A673 (cell line): ENCODE measurements around the gene ABCG1. TPM values are rescaled to one million over a fixed set of nuclear protein-coding genes. Genes with fewer than 3 reads are reported as not detected.

Experiments
- BruUV-seq: library from RNA; stranded (reverse); fragments of 400-500 nt; replicated peaks from 2 replicates; lab custom pipeline; 2021; lab: Mats Ljungman, UMichigan
- CTCF ChIA-PET: fragments of 300-600 bp; sonication (Branson Sonifier 250); formaldehyde crosslinking; loops from one replicate; lab custom pipeline; 2022; ENCODE audit warnings: antibody characterized with exemption; lab: Charles Lee
- POLR2A ChIA-PET: fragments of 300-600 bp; sonication (Branson Sonifier 250); formaldehyde crosslinking; loops from one replicate; lab custom pipeline; 2022; ENCODE audit warnings: antibody characterized with exemption; ENCODE audit not compliant: low non-redundant PET; lab: Charles Lee
- DNase-seq: peaks from one replicate; pipeline ENCODE4 v3.0.0-alpha.2; 2015; ENCODE audit warnings: low spot score
- H3K27ac ChIP-seq: fragments of 200-600 bp; sonication (generic); 2 replicates; pipeline ENCODE4 v1.5.1; 2016; ENCODE audit warnings: mixed run types, low read depth, mild to moderate bottlenecking, mixed read lengths, antibody characterized with exemption, low read length; ENCODE audit not compliant: poor library complexity, severe bottlenecking
- H3K27me3 ChIP-seq: fragments of 200-600 bp; sonication (generic); replicated peaks from 2 replicates; pipeline ENCODE4 v1.6.1; 2017; ENCODE audit warnings: mixed run types, low read depth, mild to moderate bottlenecking, mixed read lengths, antibody characterized with exemption, low read length; ENCODE audit not compliant: insufficient read depth, poor library complexity
- H3K36me3 ChIP-seq: fragments of 200-600 bp; sonication (generic); 2 replicates; pipeline ENCODE4 v1.6.1; 2016; ENCODE audit warnings: mixed run types, mild to moderate bottlenecking, mixed read lengths, antibody characterized with exemption, low read length; ENCODE audit not compliant: insufficient read depth, poor library complexity, severe bottlenecking
- H3K4me1 ChIP-seq: fragments of 200-600 bp; sonication (generic); 2 replicates; pipeline ENCODE4 v1.6.1; 2017; ENCODE audit warnings: mixed run types, mild to moderate bottlenecking, mixed read lengths, antibody characterized with exemption, low read length; ENCODE audit not compliant: insufficient read depth, poor library complexity, severe bottlenecking
- H3K4me3 ChIP-seq: fragments of 200-600 bp; sonication (generic); 2 replicates; pipeline ENCODE4 v1.5.1; 2016; ENCODE audit warnings: low read depth, mixed run types, mild to moderate bottlenecking, mixed read lengths, low read length; ENCODE audit not compliant: poor library complexity, severe bottlenecking
- H3K9me3 ChIP-seq: fragments of 200-600 bp; sonication (generic); 2 replicates; pipeline ENCODE4 v1.6.1; 2016; ENCODE audit warnings: mixed run types, low read depth, mild to moderate bottlenecking, mixed read lengths, antibody characterized with exemption, low read length; ENCODE audit not compliant: poor library complexity, severe bottlenecking
- EZH2 ChIP-seq: fragments of 200-600 bp; sonication (generic); IDR thresholded peaks from 2 replicates; pipeline ENCODE4 v1.6.1; 2017; ENCODE audit warnings: borderline replicate concordance, low read depth, mild to moderate bottlenecking, mixed read lengths, antibody characterized with exemption, low read length; ENCODE audit not compliant: poor library complexity, severe bottlenecking
- intact Hi-C: fragments of 100-400 bp; cut with micrococcal nuclease; formaldehyde crosslinking; loops from one replicate; pipeline ENCODE4 v1.10.0; 2022; ENCODE audit not compliant: unreplicated experiment
- total RNA-seq: library from RNA; stranded (reverse); gene quantifications from 2 replicates; pipeline ENCODE4 v1.2.3, GENCODE V29; 2021
- TF ChIP-seq, protein P1 (sequence below): fragments of 300-800, 200-600 bp; sonication (generic); conservative IDR thresholded peaks from 2 replicates; pipeline ENCODE4 v1.5.1; 2017; ENCODE audit warnings: low read depth, mild to moderate bottlenecking, antibody characterized with exemption, low read length, moderate library complexity, mixed read lengths

ABCG1 gene
- total RNA-seq, 1 experiment from 2014 or later = 3.4 TPM

GRCh38 chr21:42212266-42212665 lies 6.7 kb upstream of the ABCG1 start:
- ChIA-PET CTCF (no interaction called here), POLR2A (no interaction called here)
- no TSS peak for BruUV-seq
- H3K4me1 ChIP-seq = no peaks in the 10 kb centered on the region
- DNase-seq = no peak
- no peaks in the 10 kb centered on the region for H3K27me3 ChIP-seq
- H3K27ac ChIP-seq = no peak overlapping the region
- TF ChIP-seq, protein P1, sequence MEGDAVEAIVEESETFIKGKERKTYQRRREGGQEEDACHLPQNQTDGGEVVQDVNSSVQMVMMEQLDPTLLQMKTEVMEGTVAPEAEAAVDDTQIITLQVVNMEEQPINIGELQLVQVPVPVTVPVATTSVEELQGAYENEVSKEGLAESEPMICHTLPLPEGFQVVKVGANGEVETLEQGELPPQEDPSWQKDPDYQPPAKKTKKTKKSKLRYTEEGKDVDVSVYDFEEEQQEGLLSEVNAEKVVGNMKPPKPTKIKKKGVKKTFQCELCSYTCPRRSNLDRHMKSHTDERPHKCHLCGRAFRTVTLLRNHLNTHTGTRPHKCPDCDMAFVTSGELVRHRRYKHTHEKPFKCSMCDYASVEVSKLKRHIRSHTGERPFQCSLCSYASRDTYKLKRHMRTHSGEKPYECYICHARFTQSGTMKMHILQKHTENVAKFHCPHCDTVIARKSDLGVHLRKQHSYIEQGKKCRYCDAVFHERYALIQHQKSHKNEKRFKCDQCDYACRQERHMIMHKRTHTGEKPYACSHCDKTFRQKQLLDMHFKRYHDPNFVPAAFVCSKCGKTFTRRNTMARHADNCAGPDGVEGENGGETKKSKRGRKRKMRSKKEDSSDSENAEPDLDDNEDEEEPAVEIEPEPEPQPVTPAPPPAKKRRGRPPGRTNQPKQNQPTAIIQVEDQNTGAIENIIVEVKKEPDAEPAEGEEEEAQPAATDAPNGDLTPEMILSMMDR = no peak
- TF ChIP-seq EZH2 = no peak
- no peaks in the 10 kb centered on the region for H3K36me3 ChIP-seq
- intact Hi-C loops = no loop called here
- H3K4me3 ChIP-seq = no peak overlapping the region
- H3K9me3 ChIP-seq = no peaks in the 10 kb centered on the region

DNA sequence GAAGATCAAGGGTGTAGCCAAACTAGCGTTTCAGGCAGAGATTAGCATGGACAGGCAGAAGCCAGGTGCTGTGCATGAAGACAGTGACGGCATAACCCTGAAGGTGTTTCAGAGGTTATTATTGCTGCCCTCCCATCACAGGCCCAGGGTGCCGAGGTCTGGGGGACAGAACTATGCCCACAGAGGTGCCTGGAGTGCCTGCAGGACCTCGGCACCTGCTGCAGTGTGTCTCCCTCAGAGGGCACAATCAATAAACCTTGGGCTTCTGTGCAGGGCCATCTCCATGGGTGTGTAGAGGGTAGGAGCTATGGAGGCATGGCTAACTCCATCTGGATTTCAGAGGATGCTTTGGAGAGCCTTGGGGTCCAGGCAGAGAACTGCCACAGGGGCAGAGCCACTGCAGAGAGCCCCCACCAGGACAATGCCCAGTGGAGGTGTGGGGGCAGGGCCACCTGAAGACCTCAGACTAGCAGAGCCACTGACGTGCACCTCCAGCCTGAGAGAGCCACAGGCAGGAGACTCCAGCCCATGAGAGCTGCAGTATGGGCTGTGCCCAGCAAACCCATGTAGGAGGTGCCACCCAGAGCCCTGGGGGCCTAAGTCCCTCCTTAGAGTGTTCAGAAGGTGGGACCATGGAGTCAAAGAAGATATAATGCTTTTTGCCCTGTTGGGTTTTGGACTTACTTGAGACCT lies 5.7 kb upstream of the ABCG1 start:
- BruUV-seq = no TSS peak
- CTCF ChIA-PET = no interaction called here
- intact Hi-C loops = no loop called here
- H3K27ac ChIP-seq = no peak overlapping the region
- no peak overlapping the region for H3K4me3 ChIP-seq
- TF ChIP-seq, protein P1 = no peak
- no peak for TF ChIP-seq EZH2
- POLR2A ChIA-PET = no interaction called here
- no peaks in the 10 kb centered on the region for H3K36me3 ChIP-seq
- DNase-seq = no peak
- no peaks in the 10 kb centered on the region for H3K27me3 ChIP-seq
- no peaks in the 10 kb centered on the region for H3K9me3 ChIP-seq
- H3K4me1 ChIP-seq = no peaks in the 10 kb centered on the region

DNA sequence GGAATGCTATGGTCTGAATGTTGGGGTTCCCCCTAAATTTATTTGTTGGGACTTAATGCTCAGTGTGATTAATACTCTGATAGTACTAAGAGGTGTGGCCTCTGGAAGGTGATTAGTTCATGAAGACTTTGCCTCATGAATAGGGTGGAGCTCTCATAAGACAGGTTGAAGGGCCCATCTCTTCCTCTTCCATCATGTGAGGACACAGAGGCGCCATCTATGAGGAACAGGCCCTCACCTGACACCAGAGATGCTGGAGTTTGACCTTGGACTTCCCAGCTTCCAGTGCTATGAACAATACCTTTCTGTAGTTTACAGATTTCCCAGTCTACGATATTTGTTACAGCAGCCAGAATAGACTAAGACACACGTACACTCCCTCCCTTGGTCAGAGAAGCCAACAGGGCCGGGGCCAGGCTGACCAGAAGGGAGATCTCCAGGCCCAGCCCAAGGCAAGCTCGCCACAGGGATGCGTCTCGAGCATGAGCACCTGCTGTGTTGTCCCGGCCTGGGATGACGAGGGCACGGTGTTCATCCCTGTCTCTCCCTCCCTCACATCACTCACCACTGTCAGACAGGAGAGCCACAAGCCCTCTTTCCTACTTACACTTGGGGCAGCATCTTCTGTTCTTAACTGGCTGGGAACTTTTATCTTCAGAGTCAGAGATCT lies 4.7 kb upstream of the ABCG1 start:
- TF ChIP-seq EZH2 = no peak
- TF ChIP-seq, protein P1 = no peak
- no peak for DNase-seq
- intact Hi-C loops = no loop called here
- ChIA-PET CTCF (no interaction called here), POLR2A (no interaction called here)
- Histone ChIP-seq H3K4me1 (no peaks in the 10 kb centered on the region), H3K4me3 (no peak overlapping the region), H3K27me3 (peaks cover 1% of the 10 kb centered on the region), H3K27ac (no peak overlapping the region), H3K36me3 (no peaks in the 10 kb centered on the region), H3K9me3 (no peaks in the 10 kb centered on the region)
- no TSS peak for BruUV-seq
